Measurements from ENCODE around the gene ARG2.

GRCh38 chr14:67581643-67582042 lies 38.1 kb upstream of the ARG2 start:
- no peak for TF ChIP-seq CTCF (conservative IDR thresholded peaks at IDR 0.05; ENCODE audit: low read depth, low read length)
- no peak for TF ChIP-seq EZH2 (IDR thresholded peaks at IDR 0.05; ENCODE audit: low read length, unreplicated experiment)
